ENCODE measurements around the gene ADAMTS3.

GRCh38 chr4:72418458-72418857, 150.6 kb downstream of the ADAMTS3 start:
- TF ChIP-seq CTCF (conservative IDR thresholded peaks at IDR 0.05; ENCODE audit: low read depth in 2 of 2): no peak
- TF ChIP-seq EZH2phosphoT487 (IDR thresholded peaks at IDR 0.05; ENCODE audit: unreplicated experiment): no peak
- TF ChIP-seq STAT1 (IDR thresholded peaks at IDR 0.05; ENCODE audit: unreplicated experiment): no peak
- TF ChIP-seq EZH2 (IDR thresholded peaks at IDR 0.05; ENCODE audit: low read depth, unreplicated experiment): no peak
- TF ChIP-seq REST (IDR thresholded peaks at IDR 0.05; ENCODE audit: unreplicated experiment): no peak
- TF ChIP-seq POLR2AphosphoS5 (IDR thresholded peaks at IDR 0.05; ENCODE audit: low read depth): no peak
- TF ChIP-seq JUNB (IDR thresholded peaks at IDR 0.05; ENCODE audit: unreplicated experiment): no peak
- TF ChIP-seq CREB1 (CRISPR knock-in tag; IDR thresholded peaks at IDR 0.05; ENCODE audit: low read depth): no peak
- no peak for TF ChIP-seq ETS1 (IDR thresholded peaks at IDR 0.05)
- no peak for TF ChIP-seq ZNF114 (CRISPR knock-in tag; IDR thresholded peaks at IDR 0.05)
- no peak for TF ChIP-seq NANOG (IDR thresholded peaks at IDR 0.05; ENCODE audit: borderline replicate concordance)
- TF ChIP-seq ZNF331 (CRISPR knock-in tag; IDR thresholded peaks at IDR 0.05; ENCODE audit: low read depth): no peak
